ENCODE measurements around the gene JAML. TPM values are rescaled to one million over a fixed set of nuclear protein-coding genes. Genes with fewer than 3 reads are reported as not detected.

Gene JAML
- total RNA-seq, 1 donor: not detected

DNA sequence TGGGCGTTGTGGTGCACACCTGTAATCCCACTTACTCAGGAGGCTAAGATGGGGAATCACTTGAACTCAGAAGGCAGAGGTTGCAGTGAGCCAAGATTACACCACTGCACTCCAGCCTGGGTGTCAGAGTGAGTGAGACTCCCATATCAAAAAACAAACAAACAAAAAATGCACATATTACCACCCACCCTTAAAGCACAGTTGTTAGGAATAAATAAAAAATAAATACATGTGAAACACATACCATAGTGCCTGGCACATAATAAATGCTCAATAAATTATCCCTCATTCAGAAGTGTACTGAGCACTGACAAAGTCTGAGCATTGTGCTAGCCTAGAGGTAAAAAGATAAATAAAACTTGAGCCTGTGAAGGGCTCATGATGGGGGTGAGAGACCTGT, 9.0 kb upstream of the JAML start:
- TF ChIP-seq, protein P1, sequence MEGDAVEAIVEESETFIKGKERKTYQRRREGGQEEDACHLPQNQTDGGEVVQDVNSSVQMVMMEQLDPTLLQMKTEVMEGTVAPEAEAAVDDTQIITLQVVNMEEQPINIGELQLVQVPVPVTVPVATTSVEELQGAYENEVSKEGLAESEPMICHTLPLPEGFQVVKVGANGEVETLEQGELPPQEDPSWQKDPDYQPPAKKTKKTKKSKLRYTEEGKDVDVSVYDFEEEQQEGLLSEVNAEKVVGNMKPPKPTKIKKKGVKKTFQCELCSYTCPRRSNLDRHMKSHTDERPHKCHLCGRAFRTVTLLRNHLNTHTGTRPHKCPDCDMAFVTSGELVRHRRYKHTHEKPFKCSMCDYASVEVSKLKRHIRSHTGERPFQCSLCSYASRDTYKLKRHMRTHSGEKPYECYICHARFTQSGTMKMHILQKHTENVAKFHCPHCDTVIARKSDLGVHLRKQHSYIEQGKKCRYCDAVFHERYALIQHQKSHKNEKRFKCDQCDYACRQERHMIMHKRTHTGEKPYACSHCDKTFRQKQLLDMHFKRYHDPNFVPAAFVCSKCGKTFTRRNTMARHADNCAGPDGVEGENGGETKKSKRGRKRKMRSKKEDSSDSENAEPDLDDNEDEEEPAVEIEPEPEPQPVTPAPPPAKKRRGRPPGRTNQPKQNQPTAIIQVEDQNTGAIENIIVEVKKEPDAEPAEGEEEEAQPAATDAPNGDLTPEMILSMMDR (IDR thresholded peaks at IDR 0.05; ENCODE audit: insufficient read depth, low read depth, low read length): no peak
- no peak overlapping the region for H3K4me3 ChIP-seq (ENCODE audit: low read depth, low read length)
- DNase-seq (ENCODE audit: low read depth): no peak

DNA sequence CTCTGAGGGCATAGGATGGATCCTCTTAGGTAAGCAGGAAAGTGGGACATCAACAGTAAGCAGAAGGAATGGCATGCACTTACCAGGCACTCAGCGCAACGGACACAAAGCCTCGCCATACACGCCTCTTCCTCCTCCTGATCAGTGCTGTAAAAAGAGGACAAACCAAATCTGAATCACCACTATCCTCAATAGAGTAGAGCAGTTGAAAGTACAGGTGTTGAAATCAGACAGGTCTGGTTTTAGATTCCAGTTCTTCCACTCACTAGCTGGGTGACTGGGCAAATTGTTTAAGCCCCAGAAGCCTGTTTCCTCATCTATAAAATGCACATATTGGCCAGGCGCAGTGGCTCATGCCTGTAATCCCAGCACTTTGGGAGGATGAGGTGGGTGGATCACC, 8.6 kb upstream of the JAML start:
- H3K4me3 ChIP-seq (ENCODE audit: low read depth, low read length): no peak overlapping the region
- no peak for DNase-seq (ENCODE audit: low read depth)
- TF ChIP-seq, protein P1 (IDR thresholded peaks at IDR 0.05; ENCODE audit: insufficient read depth, low read depth, low read length): no peak

DNA sequence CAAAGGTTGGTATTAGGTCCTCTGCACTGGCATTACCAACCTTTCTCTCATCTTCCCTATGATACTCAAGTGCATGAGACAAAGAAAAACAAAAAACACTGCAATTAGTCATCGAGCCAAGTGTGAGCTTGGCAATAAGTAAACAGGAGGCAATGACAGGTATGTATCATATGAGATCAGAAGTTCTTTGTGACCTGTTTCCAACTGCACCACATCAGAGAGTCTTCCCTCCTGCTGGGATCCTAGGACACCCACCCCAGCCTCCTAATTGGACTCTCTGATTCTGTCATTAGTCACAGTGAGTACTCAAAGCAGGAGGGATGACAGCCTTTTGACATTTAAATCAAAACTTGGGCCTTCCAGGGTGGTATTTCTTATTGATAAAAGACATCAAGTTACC, 7.8 kb upstream of the JAML start:
- TF ChIP-seq, protein P1 (IDR thresholded peaks at IDR 0.05; ENCODE audit: insufficient read depth, low read depth, low read length): no peak
- DNase-seq (ENCODE audit: low read depth): no peak
- H3K4me3 ChIP-seq (ENCODE audit: low read depth, low read length): no peak overlapping the region

DNA sequence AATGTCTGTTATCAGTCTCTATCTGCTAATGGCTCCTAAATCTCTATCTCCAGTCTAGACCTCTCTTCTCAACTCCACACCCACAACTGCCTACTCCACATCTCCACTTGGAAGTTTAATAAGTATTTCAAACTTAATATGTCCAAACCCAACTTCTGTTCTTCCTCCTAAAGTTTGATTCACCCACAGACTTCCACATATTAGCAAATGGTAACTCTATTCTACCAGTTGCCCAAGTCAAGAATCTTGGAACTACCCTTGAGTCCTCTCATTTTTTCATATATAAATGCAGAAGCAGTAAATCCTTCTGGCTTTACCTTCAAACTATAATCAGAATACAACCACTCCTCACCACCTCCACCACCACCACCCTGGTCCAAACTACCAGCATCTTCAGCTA, 6.7 kb upstream of the JAML start:
- H3K4me3 ChIP-seq (ENCODE audit: low read depth, low read length): no peak overlapping the region
- TF ChIP-seq, protein P1 (IDR thresholded peaks at IDR 0.05; ENCODE audit: insufficient read depth, low read depth, low read length): no peak
- DNase-seq (ENCODE audit: low read depth): no peak

DNA sequence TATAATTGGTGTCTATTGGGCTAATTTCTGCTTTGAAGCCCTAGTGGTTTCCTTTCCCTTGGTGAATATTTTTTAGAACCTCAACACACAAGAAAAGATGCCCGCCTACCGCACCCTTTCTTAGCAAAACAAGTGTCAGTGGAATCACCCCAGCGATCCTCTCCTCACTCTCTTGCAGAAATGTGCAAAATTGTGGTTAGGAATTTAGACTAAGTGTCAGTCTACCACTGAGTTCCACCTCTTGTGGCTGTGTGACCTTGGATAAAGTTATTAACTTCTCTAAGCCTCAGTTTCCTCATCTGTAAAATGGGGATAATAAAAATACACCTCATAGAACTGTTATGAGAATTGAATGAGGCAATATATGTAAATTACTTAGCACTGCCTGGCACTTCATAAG, 5.3 kb upstream of the JAML start:
- TF ChIP-seq, protein P1 (IDR thresholded peaks at IDR 0.05; ENCODE audit: insufficient read depth, low read depth, low read length): no peak
- no peak for DNase-seq (ENCODE audit: low read depth)
- H3K4me3 ChIP-seq (ENCODE audit: low read depth, low read length): no peak overlapping the region

DNA sequence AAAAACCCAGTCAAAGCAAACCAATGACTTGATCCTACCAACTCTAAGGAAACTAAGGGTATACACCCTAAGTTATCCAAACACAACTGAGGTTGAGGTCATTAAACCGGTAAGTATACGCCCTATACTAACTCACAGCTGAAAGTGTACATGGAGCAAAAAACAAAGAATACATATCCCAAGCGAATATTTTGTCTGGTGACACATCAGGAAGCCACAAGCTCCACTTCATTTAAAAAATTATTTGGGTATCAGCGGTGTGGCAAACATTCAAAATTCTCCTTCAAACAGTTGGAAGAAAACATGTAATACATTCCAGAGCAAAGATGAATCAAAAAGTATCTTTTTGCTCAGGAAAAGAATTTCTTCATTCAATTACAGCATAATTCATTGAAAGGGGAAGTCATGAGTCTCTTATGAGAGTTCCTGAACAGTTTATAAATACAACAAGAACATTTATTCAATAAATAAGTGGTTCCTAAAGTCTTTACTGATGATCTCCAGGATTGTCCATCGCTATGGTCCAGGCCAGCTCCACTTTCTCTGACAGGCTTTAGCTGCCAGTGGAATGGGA, 4.5 kb upstream of the JAML start:
- H3K4me3 ChIP-seq (ENCODE audit: low read depth, low read length): no peak overlapping the region
- DNase-seq (ENCODE audit: low read depth): no peak
- TF ChIP-seq, protein P1 (IDR thresholded peaks at IDR 0.05; ENCODE audit: insufficient read depth, low read depth, low read length): no peak

All from fibroblast of villous mesenchyme (primary cell).